Activated CD8-positive, alpha-beta memory T cell treated with anti-CD3 and anti-CD28 coated beads, Interleukin-2, amount 50 U/mL, for 24 hours (primary cell): ENCODE measurements around the gene HS3ST4.
"Not testable (repeated sequence)": the region's sequence is repeated elsewhere in the genome, so short reads cannot be mapped to it uniquely, and the experiment has no call there.

Source experiments
- DNase-seq: peaks from one replicate; pipeline ENCODE4 v3.0.0-alpha.2; 2020; ENCODE audit errors: extremely low read depth

The HS3ST4 gene

GRCh38 chr16:25988882-25989281 is 297.1 kb downstream of the HS3ST4 start:
- DNase-seq: no peak

DNA sequence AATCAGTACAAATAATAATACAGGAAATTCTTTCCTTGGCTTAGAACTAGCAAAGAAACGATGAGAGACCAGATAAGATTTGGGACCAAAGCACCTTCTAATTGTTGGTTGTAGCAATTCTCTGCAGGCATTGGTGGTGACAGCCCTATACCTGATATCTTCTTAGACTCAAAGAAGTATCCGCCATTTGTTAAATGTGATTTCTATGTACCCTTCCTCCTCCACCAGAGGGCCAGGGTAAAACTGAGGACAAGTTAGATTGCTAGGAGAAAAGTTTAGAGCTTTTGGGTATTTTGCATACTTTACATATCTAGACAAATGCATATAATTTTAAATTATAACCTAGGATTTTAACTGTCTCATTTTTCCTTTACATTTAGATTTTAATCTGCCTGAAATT is 304.3 kb downstream of the HS3ST4 start:
- DNase-seq: no peak

DNA sequence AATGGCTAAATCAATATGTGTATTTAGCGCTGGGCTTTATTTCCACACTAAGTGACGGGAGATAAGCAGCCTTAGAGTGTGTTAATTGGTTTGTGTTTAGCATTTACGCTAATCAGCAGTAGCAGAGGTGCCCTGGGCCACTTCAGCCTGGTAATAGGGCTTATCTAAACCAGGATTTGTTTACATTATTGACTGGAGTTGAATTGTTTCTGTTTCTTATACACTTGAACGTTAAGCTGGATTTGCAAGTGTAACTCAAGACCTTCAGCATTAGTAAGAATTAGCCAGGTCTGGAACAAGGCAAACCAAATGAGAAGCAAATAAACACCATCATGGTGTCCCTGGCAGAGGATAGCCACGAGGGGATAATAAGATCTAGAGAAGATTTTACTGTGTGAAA is 313.6 kb downstream of the HS3ST4 start:
- no peak for DNase-seq

- DNase-seq: no peak
Observed at GRCh38 chr16:26012376-26012775, 320.6 kb downstream of the HS3ST4 start.

GRCh38 chr16:26015776-26016175 is 324.0 kb downstream of the HS3ST4 start:
- DNase-seq: no peak

- no peak for DNase-seq
Observed at GRCh38 chr16:26016989-26017388, 325.2 kb downstream of the HS3ST4 start.

GRCh38 chr16:26019381-26020242 is 327.9 kb downstream of the HS3ST4 start:
- no peak for DNase-seq

GRCh38 chr16:26026709-26027450 is 335.1 kb downstream of the HS3ST4 start:
- no peak for DNase-seq

GRCh38 chr16:26031286-26031685 is 339.5 kb downstream of the HS3ST4 start:
- DNase-seq: no peak

- not testable (repeated sequence) for DNase-seq
Observed at GRCh38 chr16:26032661-26033060, 340.9 kb downstream of the HS3ST4 start.

DNA sequence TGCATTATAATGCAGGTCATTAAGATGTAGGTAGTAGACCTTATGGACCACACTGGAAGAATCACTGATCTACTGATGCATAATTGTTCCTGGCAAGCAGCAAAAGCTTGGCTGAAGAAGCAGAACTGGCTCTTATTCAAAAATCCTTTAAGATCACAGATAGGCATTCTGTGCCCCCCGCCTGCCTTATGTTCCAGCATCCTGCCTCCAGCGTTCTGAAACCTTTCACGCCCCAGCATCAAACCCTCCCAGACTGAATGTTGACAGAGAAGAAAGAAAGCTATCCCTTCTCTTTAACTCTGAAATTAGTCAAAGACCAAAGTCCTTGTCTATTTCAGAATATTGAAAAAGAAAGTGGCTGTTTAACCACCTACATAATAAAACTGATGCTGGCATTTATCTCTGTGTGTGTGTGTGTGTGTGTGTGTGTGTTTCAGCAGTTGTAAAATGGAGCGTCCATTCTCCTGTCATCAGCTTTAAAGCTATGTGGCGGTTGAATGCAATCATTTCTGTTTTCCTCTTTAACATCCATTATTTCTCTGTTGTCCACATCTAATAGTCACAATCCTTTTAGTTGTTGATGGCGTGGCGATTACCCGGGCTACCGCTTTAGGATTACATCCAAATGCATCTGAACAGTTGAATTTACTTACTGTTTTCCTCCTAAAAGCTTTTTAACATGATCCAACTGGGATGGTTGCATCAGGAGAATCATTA is 350.4 kb downstream of the HS3ST4 start:
- no peak for DNase-seq

DNA sequence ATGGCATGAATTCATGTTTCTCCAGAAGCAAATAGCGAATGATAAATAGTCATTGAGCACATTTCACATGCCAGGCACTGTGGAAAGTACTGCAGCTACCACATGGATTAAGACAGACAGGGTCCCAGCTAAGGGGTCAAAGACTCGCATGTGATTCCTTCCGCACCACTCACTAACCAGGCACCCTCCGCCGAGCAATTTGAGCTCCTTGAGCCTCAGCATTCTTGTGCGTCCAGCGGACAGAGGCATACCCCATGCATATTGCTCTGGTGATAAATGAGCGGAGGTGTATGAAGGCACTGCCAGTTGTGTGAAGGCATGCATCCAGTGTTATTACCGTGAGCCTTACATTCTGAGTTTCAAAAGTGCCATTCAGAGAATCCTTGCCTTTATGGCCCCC is 358.7 kb downstream of the HS3ST4 start:
- no peak for DNase-seq

- DNase-seq: no peak
Observed at GRCh38 chr16:26051063-26051462, 359.3 kb downstream of the HS3ST4 start.

DNA sequence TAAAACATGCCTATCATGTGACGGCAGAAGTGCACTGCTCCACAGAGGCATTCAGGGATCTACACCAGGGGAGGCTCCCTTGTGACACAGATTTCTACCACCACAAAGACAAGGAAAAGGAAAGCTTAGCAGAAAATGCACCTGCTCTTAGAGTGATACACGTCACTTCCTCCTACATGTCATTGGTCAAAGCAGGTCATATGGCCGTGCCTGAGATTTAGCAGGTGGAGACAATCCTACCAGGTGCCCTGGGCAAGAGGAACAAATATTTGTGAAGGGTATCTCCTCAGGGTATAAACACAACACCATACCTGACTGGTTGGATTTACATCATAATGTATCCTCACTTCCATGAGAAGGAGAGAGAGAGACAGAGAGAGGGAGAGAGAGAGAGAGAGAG is 362.1 kb downstream of the HS3ST4 start:
- no peak for DNase-seq

DNA sequence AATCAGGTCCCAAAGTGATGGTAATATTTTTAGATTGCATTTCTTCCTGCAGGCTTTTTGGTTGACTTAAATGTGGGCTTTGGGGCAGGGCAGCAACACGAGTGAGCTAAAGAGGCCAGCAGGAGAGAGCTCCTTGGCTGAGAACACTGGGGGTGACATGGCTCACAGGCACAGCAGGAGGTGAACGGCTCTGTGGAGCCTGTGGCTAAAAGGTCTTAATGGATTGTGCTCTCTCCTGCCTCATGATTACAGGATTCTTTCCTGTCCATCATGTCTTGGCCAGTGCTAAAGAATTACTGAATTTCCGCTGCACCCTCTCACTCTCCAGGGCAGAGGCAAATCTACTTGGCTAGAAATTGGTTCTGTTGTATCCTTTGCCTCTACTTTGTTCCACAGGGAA is 366.6 kb downstream of the HS3ST4 start:
- DNase-seq: no peak

DNA sequence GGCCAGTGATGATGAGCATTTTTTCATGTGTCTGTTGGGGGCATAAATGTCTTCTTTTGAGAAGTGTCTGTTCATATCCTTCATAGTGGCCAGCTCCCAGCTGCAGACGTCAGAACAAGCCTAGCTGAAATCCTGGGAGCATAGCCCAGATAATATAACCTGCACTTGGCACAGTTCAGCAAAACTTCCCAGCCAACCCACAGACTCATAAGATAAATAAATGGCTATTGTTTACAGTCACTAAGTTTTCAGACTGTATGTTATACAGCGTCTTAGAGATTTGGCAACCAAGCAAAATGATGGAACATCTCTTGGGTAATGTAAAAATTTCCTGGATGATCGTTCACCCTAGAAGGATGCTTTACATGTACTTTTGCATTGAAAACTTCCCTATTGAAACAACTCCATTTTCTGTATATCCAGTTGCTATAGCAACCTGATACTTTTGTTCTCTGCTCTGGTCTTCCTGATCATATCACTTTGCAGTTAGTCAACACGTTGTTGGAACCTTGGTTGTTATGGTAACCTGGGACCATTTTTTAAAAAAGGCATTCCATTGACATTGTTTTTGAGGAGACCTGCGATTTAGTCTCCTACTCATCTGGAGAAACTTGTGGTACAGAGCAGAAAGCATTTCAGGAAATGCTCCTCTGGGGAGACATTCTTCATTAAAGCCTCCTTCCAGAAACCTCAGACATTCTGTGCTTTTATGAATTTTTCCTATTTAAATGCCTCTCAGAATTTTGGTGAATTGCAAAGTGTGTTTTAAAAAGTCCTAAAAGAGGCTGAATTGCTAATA is 378.7 kb downstream of the HS3ST4 start:
- DNase-seq: no peak

DNA sequence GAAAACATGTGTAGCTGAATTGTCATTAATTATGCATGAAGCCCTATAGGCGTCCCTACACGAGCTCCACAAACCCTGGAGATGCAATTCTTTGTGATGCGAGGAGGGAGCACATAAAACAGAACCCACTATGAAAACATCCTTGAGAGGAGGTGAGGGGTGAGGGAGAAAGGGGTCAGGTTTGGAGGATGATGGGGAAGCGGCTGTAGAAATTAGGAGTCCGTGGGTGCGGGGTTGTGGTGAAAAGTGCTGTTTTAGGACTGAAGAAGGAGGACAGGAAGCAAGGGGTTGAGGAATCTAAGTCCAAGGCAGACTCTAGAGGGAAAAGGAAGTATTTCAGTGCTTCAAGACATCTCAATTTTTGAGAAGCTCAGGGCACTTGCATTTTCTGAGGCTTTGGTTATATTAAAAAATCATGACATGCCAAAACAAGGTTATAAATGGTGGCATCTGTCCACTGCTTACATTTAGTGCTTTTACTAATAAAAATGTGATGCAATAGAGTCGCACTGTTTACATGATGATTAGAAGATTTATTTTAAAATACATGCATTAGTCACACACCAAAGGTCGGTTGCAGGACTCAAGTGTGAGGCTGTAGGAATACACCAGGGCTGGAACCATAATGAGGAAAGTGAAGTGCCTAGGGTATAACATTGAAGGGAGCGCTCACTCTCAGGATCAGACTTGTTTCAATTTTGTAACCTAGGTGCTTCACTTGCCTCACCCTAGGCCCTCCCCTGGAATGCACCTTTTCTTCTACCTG is 379.5 kb downstream of the HS3ST4 start:
- DNase-seq: no peak

DNA sequence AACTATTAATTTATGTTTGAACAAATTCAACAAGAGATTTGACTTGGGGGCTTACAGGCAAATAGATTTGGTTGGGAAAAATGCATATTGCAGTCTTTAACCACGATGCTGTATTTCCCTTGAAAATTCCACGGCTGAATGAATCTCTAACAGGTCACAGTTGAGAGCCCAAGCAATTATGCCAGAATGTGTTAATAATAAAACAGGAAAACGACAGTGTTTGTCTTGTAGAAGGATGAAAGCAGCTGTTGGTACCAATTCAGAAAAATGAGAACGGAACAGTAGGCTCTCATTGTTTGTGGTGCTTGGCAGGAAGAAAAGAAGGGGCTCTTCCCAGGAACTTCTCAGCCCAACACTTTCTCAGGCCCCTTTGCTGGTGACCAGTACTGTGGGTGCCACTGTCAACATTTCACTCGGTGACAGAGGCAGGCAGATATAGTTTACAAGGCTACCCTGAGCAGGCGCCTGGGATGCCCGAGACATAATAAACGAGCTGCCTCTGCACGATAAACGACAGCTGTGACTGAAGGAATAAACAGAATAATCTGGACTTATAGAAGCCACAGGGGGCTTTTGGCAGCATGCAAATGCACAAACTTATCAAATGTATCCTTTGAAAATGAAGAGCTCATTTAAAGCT is 387.1 kb downstream of the HS3ST4 start:
- no peak for DNase-seq

DNA sequence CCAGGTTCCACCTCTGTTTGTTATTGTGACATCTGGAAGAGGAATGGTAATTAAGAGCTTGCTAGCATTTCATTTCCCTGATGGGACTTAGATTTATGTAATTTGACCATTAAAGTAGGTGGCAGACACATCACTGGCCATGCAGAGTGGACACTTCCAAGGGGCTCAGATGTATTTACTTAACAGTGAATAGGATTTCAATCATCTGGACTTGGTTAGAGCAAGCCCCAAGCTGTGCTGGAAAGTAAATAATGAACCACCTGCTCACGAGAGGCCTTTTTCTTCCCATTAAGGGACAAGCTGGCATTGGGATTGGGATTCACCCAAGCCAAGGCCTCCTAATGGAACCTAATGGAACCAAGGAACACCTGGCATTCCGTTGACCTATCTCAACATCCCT is 395.3 kb downstream of the HS3ST4 start:
- no peak for DNase-seq

- DNase-seq: no peak
Observed at GRCh38 chr16:26091511-26091910, 399.8 kb downstream of the HS3ST4 start.
